GM18507 (cell line): ENCODE results near the gene CCL23.
"Not testable (repeated sequence)": the region's sequence is repeated elsewhere in the genome, so short reads cannot be mapped to it uniquely, and the experiment has no call there.

Source experiments
- DNase-seq: peaks from one replicate; pipeline ENCODE4 v3.0.0; 2011; ENCODE audit warnings: low read depth; ENCODE audit not compliant: insufficient read length; ENCODE audit errors: extremely low spot score
- FAIRE-seq: peaks from 2 replicates; lab custom pipeline; 2011; peaks lifted over from hg19 to GRCh38; lab: Jason Lieb, UNC

CCL23 gene, protein sequence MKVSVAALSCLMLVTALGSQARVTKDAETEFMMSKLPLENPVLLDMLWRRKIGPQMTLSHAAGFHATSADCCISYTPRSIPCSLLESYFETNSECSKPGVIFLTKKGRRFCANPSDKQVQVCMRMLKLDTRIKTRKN

DNA sequence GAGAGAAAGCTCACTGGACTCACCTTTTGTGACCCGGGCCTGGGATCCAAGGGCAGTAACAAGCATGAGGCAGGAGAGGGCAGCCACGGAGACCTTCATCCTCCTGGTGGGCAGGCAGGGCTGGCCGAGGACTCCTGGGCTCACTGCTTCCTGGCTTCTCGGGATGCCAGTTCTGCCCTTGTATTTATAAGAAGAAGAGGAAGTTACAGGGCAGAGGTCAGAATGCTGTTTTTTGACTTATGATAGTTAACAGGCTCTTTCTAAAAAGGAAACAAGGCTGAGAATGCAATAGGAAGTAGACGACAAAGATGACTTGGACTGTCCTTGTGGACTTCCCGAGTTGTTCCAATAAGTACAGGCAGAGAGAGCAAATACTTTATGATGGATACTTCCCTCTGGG lies at the start of gene CCL23:
TSS of gene CCL23 (minus strand) at position 174 of the 400 bp plus-strand sequence. CDS start at position 99, 75 bp downstream.
- no peak for FAIRE-seq
- no peak for DNase-seq

DNA sequence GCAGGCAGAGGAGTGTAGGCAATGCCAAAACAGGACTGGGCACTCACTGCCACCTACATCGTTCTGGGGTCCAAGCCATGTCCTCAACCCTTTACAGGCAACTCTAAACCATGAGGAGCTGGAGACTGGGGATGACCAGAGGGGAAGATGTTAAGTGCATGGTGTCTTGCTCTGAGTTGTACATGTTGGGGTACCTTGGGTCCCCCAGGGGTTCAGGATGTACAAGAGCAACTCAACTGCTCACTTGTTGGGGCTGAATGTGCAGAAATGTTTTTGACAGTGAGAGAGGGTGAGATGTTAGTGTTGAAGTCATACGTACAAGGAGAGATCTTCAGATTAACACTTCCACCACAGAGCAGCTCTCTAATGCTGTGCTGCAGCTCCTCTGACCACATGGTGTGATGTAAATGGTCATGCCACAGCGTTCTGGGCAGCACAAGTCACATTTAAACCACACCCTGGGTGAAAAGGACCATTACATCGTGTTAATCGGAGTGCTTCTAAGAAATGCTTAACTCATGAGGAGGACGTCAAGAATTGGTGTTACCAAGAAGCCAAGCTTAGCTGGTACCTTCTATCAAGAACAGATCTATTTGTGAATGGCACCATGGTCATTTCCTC lies 48.7 kb upstream of the CCL23 start:
- FAIRE-seq (no peak), DNase-seq (no peak)

DNA sequence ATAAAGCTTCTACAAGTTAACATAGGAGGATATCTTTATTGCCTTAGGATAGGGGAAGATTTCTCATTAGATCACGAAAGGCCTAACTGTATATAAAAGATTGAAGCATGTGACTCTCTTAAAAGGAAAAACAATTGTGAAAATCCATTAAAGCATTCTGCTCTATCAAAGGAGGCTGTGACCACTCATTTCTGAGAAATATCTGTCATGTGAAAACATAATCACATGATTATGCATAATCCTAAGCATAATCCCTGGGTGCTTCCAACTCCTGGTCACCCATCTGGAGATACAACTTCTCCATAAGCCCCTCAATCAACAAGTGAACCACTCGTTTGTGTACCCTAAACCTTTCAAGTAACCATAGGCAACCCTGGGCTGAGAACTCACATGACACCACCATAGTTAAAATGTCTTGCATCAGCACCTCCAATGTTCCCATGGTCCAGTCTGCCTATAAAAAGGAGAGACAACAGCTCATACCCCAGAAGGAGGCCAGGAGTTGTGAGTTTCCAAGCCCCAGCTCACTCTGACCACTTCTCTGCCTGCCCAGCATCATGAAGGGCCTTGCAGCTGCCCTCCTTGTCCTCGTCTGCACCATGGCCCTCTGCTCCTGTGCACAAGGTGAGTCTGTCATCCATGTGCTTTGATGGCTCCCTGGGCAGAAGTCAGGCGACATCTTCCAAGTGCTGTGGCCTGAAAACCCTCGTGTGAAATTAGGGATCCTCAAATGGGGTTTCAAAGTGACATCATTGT lies 46.2 kb upstream of the CCL23 start, which contains the start of gene CCL18:
TSS of gene CCL18 (plus strand) at position 487 of the 756 bp plus-strand sequence. CDS start at position 558, 71 bp downstream.
- no peak for DNase-seq
- FAIRE-seq, result no peak

DNA sequence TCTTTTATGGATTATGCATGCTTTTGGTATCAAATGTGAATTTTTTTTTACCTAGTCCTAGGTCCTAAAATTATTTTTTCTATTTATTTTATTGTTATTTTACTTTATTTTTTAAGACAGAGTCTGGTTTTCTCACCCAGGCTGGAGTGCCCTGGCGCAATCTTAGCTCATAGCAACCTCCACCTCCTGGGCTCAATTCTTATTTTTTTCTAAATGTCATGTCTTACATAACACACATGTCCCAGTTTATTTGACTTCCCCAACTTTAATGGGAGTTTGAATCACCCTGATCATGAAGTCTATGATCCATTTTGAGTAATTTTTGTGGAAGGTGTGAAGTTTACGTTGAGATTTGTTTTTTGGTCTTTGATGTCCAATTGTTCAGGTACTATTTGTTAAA lies 43.0 kb upstream of the CCL23 start:
- DNase-seq, result no peak
- FAIRE-seq, result no peak

DNA sequence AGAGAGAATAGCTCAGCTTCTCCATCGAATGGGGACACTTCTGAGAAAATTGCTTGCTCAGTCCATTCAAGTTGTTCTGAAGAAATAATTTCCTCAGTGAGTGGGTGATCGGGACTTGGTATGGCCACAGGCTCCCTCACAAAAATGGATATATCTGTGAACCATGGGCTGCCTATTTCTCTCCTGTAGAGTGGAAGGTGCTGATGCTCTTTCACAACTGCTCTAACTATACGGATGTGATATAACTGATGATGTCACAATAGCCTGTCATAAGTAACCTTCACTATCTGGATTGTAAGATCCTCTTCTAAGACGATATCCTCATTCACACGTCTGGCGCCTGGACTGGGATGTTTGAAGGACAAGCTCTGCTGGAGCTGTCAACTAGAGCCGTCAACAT lies 41.6 kb upstream of the CCL23 start:
- FAIRE-seq (no peak), DNase-seq (no peak)

DNA sequence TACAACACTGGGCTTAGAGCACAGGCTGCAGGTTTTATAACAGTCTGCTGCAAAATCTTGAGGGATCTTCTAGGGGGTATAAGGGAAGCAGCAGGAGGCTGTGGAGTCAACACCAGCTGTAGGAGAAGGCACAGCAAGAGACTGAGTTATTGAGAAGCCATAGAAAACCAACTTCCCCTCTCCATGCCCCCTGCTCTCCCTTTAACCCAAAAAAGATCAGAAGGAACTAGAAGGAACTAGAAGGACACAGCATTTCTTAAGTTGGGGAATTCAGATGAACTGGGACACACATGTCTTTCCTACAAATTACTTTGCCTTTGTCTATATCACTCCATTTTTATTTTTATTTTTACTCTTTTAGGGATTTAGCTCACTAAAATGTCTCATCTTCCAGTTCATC lies 40.1 kb upstream of the CCL23 start:
- DNase-seq, result no peak
- no peak for FAIRE-seq

DNA sequence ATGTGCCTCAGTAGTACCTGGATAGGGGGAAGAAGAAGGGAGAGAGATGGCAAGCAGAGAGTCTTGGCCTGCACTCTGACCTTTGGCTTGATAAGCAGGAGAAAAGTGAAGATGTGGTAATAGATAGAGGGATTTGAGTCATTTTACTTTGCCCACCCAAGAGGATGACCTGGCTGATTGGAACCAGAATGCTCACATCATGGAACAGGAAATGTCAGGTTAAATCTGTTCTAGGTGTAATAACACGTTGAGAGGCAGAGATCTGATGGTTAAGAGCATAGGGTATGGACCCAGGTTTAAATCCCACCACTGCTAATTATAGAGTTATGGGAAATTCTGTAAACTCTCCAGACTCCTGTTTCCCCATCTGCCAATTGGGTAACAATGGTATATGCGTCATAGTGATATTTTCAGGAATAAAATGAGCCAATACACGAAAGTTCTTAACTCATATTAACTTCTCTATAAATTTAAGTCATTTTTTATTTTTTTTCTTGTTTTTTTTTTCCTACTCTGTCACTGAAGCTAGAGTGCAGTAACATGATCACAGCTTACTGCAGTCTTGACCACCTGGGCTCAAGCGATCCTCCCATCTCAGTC lies 38.2 kb upstream of the CCL23 start:
- DNase-seq, result no peak
- no peak for FAIRE-seq

DNA sequence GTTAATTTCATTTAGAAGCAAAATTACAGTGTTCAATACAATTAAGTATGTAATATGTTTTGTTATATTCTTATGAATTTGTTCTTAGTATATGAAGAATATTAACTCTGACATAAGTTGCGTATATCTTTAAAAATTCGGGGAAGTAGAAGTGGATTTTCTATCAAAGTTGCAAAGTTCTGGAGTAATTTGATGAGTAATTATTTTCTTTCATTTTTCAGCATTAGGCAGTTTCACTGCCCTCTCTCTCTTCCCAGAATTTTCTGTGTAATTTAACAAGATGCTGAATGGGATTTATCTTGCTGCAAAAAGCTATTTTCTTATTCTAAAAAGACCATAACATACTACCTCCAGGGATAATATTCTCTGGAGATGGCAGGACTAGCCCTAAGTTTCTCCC lies 37.4 kb upstream of the CCL23 start:
- no peak for FAIRE-seq
- no peak for DNase-seq

DNA sequence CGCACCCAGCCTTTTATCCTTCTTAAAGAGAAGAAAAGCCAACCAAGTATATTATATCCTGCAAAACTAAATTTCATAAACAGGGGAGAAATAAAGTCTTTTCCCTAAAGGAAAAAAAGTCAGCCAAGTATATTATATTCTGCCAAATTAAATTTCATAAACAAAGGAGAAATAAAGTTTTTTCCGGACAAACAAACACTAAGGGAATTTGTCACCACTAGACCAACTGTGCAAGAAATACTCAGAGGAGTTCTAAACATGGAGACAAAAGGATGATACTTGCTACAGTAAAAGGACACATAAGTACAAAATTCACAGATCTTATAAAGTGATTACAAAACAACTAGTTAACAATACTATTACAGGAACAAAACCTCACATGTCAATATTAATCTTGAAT lies 31.9 kb upstream of the CCL23 start:
- DNase-seq (no peak), FAIRE-seq (no peak)

DNA sequence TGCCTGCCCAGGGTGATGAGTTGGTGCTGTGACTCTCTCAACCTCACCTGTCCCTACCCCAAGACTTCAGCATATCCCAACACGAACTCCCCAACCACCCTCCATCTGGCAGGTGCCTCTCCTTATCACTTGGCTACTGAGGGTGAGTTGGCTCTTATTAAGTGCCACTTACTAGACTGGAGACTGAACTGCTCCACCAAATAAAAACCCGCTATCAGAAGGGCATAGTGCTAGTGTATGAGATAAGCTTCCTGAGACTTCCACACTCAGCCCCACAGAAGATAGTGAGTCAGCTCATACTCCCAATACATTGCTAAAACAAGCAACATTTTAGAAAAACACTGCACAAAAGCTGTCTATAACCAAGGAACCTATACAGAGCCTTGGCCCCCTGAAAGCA lies 30.3 kb upstream of the CCL23 start:
- FAIRE-seq (no peak), DNase-seq (no peak)

DNA sequence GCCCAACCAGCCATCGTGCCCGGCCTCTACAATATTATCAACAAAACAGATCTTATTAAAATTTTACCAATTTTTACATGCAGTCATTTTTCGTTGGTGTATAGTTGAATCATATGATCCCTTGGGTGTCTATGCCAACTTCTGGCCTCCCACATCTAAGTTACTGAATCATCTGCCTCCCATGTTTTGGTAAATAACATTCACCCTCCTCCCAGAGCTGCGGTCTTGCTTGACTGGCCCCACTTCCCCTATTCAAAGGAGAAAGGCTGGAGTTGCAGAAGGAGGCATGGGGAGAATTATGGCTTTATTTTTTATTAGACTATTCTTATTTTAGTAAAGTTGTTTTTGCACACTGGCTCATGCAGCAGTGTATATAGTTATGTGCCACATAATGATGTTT lies 18.5 kb upstream of the CCL23 start:
- DNase-seq (no peak), FAIRE-seq (no peak)

DNA sequence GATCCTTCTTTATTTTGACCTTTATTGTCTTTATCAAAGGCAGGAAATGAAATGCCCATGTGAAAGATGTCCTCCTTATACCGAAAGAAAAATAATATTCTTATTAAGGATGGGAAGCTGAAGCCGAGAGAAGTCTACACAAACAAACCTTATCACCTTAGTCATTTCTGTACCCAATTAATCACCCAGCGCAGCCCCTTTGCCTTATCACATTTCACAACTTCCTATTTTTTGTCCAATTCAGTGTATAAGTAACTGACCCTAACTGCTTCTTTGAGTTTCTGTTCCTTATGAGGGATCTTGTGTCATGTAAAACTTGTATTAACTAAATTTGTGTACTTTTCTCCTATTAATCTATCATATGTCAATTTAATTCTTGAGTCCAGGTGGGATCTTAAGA lies 16.4 kb upstream of the CCL23 start:
- no peak for FAIRE-seq
- DNase-seq, result no peak

DNA sequence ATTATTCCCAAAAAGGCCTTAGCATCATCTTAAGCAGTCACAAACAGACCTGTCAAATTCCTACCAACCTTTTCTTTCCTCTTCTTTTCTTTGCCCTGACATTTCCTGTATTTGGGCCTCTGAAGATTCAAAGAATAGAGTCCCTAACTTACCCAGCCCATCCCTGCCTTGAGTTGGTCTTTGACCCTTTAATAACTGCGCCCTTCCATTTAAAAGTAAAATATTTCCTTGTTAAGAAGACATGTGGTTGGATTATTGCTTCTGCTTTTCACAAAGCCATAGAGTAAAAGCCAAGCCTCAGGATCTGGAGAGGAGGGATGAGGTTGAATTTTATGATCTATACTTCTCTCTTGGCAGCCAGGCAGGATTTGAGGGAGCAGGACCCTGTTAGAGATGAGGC lies 13.2 kb upstream of the CCL23 start:
- FAIRE-seq, result no peak
- no peak for DNase-seq

DNA sequence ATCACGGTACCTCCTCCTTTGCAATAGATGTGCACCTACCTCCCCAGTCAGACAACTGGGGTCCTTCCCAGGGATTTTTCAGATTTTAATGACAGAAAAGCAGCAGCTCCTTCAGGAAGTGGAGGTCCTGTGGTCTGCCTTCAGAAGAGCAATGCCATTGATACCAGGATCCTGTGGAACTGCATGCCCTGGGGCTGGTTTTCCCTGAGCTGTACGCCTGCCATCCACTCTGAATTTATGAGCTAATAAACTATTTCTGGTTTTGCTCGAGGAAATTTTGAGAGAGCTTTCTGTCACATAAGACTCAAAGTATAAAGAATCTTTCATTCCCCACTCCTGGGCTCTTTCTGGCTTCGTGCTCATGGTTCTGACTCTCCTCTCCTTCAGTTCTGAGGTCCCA lies 10.0 kb upstream of the CCL23 start:
- FAIRE-seq, result no peak
- DNase-seq, result no peak

DNA sequence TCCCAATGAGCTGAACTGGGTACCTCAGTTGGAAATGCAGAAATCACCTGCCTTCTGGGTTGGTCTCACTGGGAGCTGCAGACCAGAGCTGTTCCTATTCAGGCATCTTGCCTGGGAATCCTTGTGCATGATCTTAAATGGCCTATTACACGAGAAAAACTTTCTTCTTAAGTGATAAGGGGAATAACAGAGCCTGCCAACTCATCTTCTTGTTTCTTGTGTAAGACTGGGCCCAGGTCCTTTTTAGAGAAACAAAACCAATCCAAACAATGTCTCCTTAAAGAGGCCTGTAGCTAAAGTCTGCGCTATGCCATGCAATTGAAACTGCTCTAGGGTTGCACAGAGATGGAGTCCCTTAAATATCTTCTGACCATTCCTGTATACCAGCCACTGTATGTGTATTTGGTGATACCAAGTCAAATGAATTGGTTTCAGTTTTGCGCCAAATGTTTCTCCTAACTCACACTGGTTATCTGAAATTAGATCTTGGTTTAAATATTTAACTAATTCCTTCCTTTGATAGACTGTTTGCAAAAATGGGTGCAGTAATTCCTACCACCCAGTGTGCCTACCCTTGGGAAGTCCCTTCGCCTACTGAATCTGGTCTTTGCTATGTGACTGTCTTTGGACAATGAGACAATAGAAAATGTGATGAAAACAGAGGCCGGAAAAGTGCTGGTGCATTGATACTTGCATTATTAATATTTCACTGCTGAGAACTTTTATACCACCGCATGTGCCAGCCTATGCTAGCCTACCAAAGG lies 6.5 kb upstream of the CCL23 start:
- DNase-seq (no peak), FAIRE-seq (no peak)

DNA sequence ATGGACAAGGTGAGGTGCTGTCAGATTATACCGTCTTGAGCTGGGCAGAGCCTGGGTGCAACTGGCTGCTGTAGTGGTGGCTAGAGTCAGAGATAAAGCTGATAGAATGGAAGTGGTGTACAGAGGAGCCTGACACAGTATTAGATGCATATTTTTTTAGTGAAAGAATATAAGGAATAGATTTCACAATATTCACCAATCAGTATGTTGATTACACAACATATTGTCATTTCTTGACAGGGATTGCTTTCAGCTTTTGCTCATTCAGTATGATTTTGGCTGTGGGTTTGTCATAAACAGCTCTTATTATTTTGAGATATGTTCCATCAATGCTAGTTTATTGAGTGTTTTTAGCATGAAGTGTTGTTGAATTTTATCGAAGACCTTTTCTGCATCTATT lies 1.7 kb upstream of the CCL23 start:
- DNase-seq (no peak), FAIRE-seq (no peak)

DNA sequence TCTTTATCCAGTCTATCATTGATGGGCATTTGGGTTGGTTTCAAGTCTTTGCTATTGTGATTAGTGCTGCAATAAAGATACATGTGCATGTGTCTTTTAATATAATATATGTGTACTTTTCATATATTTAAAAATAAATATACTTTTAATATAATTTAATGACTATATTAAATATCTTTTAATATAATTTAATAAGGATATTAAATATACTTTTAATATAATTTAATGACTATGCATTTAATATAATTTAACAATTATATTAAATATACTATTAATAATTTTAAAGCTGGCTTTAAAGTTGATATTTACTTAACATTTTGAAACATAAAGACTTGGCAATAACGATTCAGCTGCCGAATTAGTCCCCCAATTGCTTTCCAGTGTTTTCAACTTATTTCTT lies 1.2 kb downstream of the CCL23 start:
- no peak for FAIRE-seq

DNA sequence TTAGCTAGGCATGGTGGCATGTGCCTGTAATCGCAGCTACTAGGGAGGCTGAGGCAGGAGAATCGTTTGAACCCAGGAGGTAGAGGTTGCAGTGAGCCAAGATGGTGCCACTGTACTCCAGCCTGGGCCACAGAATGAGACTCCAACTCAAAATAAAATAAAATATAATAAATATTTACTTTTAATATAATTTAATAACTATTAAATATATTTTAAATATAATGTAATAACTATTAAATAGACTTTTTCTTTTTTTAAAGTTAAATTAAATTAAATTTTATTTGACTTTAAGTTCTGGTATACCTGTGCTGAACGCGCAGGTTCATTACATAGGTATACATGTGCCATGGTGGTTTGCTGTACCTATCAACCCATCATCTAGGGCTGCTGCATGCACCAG lies 1.9 kb downstream of the CCL23 start:
- not testable (repeated sequence) for FAIRE-seq, DNase-seq

More for the DNA sequence above, 1.2 kb downstream of the CCL23 start:
- DNase-seq, result no peak

DNA sequence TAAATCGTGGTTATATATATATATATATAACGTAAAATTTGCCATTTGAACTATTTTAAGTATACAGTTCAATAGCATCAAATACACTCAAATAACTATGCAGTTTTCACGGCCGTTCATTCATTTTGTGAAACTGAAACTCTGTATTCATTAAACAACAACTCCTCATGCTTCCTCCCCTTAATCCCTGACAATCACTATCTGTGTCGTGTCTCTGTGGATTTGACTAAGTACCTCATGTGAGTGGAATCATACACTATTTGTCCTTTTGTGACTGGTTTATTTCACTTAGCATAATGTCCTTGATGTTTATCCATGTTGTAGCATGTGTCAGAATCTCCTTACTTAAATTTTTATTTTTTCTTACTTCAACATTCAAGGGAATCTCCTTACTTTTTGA lies 2.8 kb downstream of the CCL23 start:
- FAIRE-seq (no peak), DNase-seq (no peak)

DNA sequence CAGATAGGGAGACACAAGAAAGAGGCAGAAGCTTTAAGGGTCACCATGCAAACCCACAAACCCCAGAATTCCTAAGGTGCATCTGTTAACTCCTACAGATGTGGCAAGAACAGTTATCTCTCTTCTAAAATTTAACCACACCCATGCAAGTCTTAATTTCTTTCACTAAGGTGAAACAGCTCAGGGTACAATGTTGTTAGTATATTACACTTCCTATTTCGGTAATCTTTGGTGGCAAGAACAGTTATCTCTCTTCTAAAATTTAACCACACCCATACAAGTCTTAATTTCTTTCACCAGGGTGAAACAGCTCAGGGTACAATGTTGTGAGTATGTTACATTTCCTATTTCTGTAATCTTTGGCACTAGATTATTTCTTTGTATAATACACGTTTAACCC lies 6.6 kb downstream of the CCL23 start:
- DNase-seq (no peak), FAIRE-seq (no peak)
